ENCODE results near the gene LEO1.

DNA sequence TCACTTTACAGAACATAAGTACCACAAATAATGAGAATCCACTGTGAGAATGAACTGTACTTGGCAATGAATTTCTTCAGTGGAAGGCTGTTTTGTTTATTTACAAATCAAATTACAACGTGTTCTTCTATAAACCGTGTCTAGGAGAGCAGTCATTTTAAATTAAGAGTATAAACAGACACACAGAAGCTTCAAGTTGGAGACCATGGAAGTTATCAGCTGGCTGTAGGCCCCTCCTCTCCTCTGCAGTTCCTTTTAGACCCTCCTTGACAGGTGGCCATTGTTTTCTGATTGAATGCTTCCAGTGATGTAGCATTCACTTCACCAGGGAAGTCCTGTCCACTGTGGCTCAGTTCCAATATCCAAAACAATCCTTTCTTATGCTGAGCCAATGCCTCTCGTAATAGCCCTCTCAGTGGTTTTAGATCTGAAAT lies 40.1 kb upstream of the LEO1 start:
- TF ChIP-seq, protein P1, sequence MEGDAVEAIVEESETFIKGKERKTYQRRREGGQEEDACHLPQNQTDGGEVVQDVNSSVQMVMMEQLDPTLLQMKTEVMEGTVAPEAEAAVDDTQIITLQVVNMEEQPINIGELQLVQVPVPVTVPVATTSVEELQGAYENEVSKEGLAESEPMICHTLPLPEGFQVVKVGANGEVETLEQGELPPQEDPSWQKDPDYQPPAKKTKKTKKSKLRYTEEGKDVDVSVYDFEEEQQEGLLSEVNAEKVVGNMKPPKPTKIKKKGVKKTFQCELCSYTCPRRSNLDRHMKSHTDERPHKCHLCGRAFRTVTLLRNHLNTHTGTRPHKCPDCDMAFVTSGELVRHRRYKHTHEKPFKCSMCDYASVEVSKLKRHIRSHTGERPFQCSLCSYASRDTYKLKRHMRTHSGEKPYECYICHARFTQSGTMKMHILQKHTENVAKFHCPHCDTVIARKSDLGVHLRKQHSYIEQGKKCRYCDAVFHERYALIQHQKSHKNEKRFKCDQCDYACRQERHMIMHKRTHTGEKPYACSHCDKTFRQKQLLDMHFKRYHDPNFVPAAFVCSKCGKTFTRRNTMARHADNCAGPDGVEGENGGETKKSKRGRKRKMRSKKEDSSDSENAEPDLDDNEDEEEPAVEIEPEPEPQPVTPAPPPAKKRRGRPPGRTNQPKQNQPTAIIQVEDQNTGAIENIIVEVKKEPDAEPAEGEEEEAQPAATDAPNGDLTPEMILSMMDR (IDR thresholded peaks at IDR 0.05; ENCODE audit: low read depth, low read length), result no peak
- TF ChIP-seq POLR2A (IDR thresholded peaks at IDR 0.05; ENCODE audit: extremely low read depth, insufficient read length), result no peak
- TF ChIP-seq, protein P2, sequence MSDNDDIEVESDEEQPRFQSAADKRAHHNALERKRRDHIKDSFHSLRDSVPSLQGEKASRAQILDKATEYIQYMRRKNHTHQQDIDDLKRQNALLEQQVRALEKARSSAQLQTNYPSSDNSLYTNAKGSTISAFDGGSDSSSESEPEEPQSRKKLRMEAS (IDR thresholded peaks at IDR 0.05; ENCODE audit: low read depth, low read length), result no peak
- no peak for TF ChIP-seq MYC (IDR thresholded peaks at IDR 0.05; ENCODE audit: low read depth, low read length)

Data from NB4 (cell line).